Caco-2 (cell line): ENCODE data around the gene HECTD1. TPM values are rescaled to one million over a fixed set of nuclear protein-coding genes. Genes with fewer than 3 reads are reported as not detected.

ENCODE experiments used
- BruUV-seq: library from RNA; stranded (reverse); fragments of 400-500 nt; replicated peaks from 2 replicates; lab custom pipeline; 2021; lab: Mats Ljungman, UMichigan
- CTCF ChIA-PET: fragments of 300-600 bp; sonication (Branson Sonifier 250); formaldehyde crosslinking; loops from one replicate; lab custom pipeline; 2022; ENCODE audit warnings: antibody characterized with exemption; lab: Charles Lee
- POLR2A ChIA-PET: fragments of 300-600 bp; sonication (Branson Sonifier 250); formaldehyde crosslinking; loops from one replicate; lab custom pipeline; 2022; ENCODE audit warnings: antibody characterized with exemption; lab: Charles Lee
- DNase-seq, 2 experiments: peaks; one replicate each; pipeline versions ENCODE4 v3.0.0 to v3.0.0-alpha.2; 2020 to 2022
- H3K27me3 ChIP-seq: replicated peaks from 2 replicates; pipeline ENCODE4 v1.6.0; 2011; ENCODE audit warnings: low read length; ENCODE audit not compliant: control insufficient read depth, insufficient read depth
- H3K36me3 ChIP-seq: 2 replicates; pipeline ENCODE4 v1.5.1; 2011; ENCODE audit warnings: low read length; ENCODE audit not compliant: control insufficient read depth, insufficient read depth
- H3K4me1 ChIP-seq: fragments of 250-450 bp; sonication (Bioruptor Pico); 2 replicates; pipeline ENCODE4 v1.5.1; 2020; ENCODE audit warnings: mild to moderate bottlenecking
- H3K4me3 ChIP-seq: 2 replicates; pipeline ENCODE4 v1.5.1; 2011; ENCODE audit warnings: low read depth, mild to moderate bottlenecking, control low read depth, low read length
- H3K9me3 ChIP-seq: fragments of 250-450 bp; sonication (Bioruptor Pico); 2 replicates; pipeline ENCODE4 v1.5.1; 2020; ENCODE audit warnings: mild to moderate bottlenecking, moderate library complexity
- H3K27ac Mint-ChIP-seq: one replicate; pipeline ENCODE4 v1.8.0; 2022; ENCODE audit warnings: mixed read lengths; ENCODE audit not compliant: unreplicated experiment
- H3K27me3 Mint-ChIP-seq: one replicate; pipeline ENCODE4 v1.8.0; 2022; ENCODE audit warnings: mixed read lengths; ENCODE audit not compliant: insufficient read depth, unreplicated experiment
- H3K36me3 Mint-ChIP-seq: one replicate; pipeline ENCODE4 v1.8.0; 2022; ENCODE audit warnings: mild to moderate bottlenecking, mixed read lengths; ENCODE audit not compliant: insufficient read depth, unreplicated experiment
- H3K4me1 Mint-ChIP-seq: one replicate; pipeline ENCODE4 v1.8.0; 2022; ENCODE audit warnings: low read depth, mixed read lengths; ENCODE audit not compliant: unreplicated experiment
- H3K4me3 Mint-ChIP-seq: one replicate; pipeline ENCODE4 v1.8.0; 2022; ENCODE audit warnings: mild to moderate bottlenecking, moderate library complexity, mixed read lengths; ENCODE audit not compliant: unreplicated experiment
- H3K9me3 Mint-ChIP-seq: one replicate; pipeline ENCODE4 v1.8.0; 2022; ENCODE audit warnings: mixed read lengths; ENCODE audit not compliant: unreplicated experiment
- CTCF ChIP-seq, 2 experiments: fragments of 200-600 bp in 1 of 2; IDR thresholded peaks; 1 replicate in 1 of 2; 2 replicates in 1 of 2; pipeline versions ENCODE4 v1.5.1 to v1.8.0; 2011 to 2022; ENCODE audit warnings: antibody characterized with exemption in 1 of 2, control low read depth in 1 of 2, inconsistent platforms in 1 of 2, low read depth in 1 of 2, low read length in 1 of 2, mild to moderate bottlenecking in 1 of 2, moderate library complexity in 1 of 2; ENCODE audit not compliant: insufficient read depth in 1 of 2, severe bottlenecking in 1 of 2, unreplicated experiment in 1 of 2
- intact Hi-C: fragments of 100-400 bp; cut with micrococcal nuclease; formaldehyde crosslinking; loops from one replicate; pipeline ENCODE4 v1.10.0; 2022; ENCODE audit not compliant: unreplicated experiment
- total RNA-seq: library from RNA; stranded (reverse); gene quantifications from 2 replicates; pipeline ENCODE4 v1.2.3, GENCODE V29; 2022

HECTD1 gene
- total RNA-seq, 1 experiment from 2014 or later, result 146 TPM

GRCh38 chr14:31113794-31114193, 93.8 kb downstream of the HECTD1 start:
- H3K27ac Mint-ChIP-seq, result no peak overlapping the region
- H3K27me3 ChIP-seq, result no peaks in the 10 kb centered on the region
- peaks cover 62% of the 10 kb centered on the region for H3K36me3 Mint-ChIP-seq
- CTCF ChIA-PET, result no interaction called here
- DNase-seq, result no peak
- no peak overlapping the region for H3K4me3 ChIP-seq
- H3K4me1 Mint-ChIP-seq, result no peaks in the 10 kb centered on the region
- H3K9me3 ChIP-seq, result no peaks in the 10 kb centered on the region
- no peak for TF ChIP-seq CTCF (IDR thresholded peaks at IDR 0.05; ENCODE audit: insufficient read depth in 1 of 2, low read depth in 1 of 2, low read length in 1 of 2, severe bottlenecking in 1 of 2, unreplicated experiment in 1 of 2)
- H3K27me3 Mint-ChIP-seq, result no peaks in the 10 kb centered on the region
- BruUV-seq, result no TSS peak
- POLR2A ChIA-PET, result no interaction called here
- no peak overlapping the region for H3K4me3 Mint-ChIP-seq
- no peaks in the 10 kb centered on the region for H3K9me3 Mint-ChIP-seq
- H3K4me1 ChIP-seq, result no peaks in the 10 kb centered on the region
- no peaks in the 10 kb centered on the region; the same call in 1 of the 2 replicates for H3K36me3 ChIP-seq
- intact Hi-C loops, result no loop called here

GRCh38 chr14:31110872-31111271, 96.7 kb downstream of the HECTD1 start:
- no peaks in the 10 kb centered on the region; the same call in none of the 2 replicates for H3K36me3 ChIP-seq
- peaks cover 39% of the 10 kb centered on the region for H3K36me3 Mint-ChIP-seq
- H3K27me3 ChIP-seq, result no peaks in the 10 kb centered on the region
- H3K4me1 ChIP-seq, result no peaks in the 10 kb centered on the region
- H3K9me3 Mint-ChIP-seq, result no peaks in the 10 kb centered on the region
- no peak overlapping the region for H3K4me3 ChIP-seq
- intact Hi-C loops, result no loop called here
- H3K9me3 ChIP-seq, result no peaks in the 10 kb centered on the region
- no TSS peak for BruUV-seq
- H3K27ac Mint-ChIP-seq, result no peak overlapping the region
- no peak for DNase-seq
- H3K4me1 Mint-ChIP-seq, result no peaks in the 10 kb centered on the region
- no peaks in the 10 kb centered on the region for H3K27me3 Mint-ChIP-seq
- H3K4me3 Mint-ChIP-seq, result no peak overlapping the region
- CTCF ChIA-PET, result no interaction called here
- POLR2A ChIA-PET, result no interaction called here
- TF ChIP-seq CTCF (IDR thresholded peaks at IDR 0.05; ENCODE audit: insufficient read depth in 1 of 2, low read depth in 1 of 2, low read length in 1 of 2, severe bottlenecking in 1 of 2, unreplicated experiment in 1 of 2), result no peak

GRCh38 chr14:31109257-31109656, 98.3 kb downstream of the HECTD1 start:
- intact Hi-C loops, result no loop called here
- H3K9me3 Mint-ChIP-seq, result no peaks in the 10 kb centered on the region
- H3K27ac Mint-ChIP-seq, result no peak overlapping the region
- no peaks in the 10 kb centered on the region; the same call in none of the 2 replicates for H3K36me3 ChIP-seq
- DNase-seq, result no peak
- H3K4me3 Mint-ChIP-seq, result no peak overlapping the region
- TF ChIP-seq CTCF (IDR thresholded peaks at IDR 0.05; ENCODE audit: insufficient read depth in 1 of 2, low read depth in 1 of 2, low read length in 1 of 2, severe bottlenecking in 1 of 2, unreplicated experiment in 1 of 2), result no peak
- no peaks in the 10 kb centered on the region for H3K27me3 ChIP-seq
- no peaks in the 10 kb centered on the region for H3K27me3 Mint-ChIP-seq
- ChIA-PET POLR2A (no interaction called here), CTCF (no interaction called here)
- H3K4me1 Mint-ChIP-seq, result no peaks in the 10 kb centered on the region
- H3K4me1 ChIP-seq, result no peaks in the 10 kb centered on the region
- no peaks in the 10 kb centered on the region for H3K9me3 ChIP-seq
- no peak overlapping the region for H3K4me3 ChIP-seq
- peaks cover 48% of the 10 kb centered on the region for H3K36me3 Mint-ChIP-seq
- no TSS peak for BruUV-seq
